HepG2 (cell line): ENCODE data around the gene EDAR. TPM values are rescaled to one million over a fixed set of nuclear protein-coding genes. Genes with fewer than 3 reads are reported as not detected.

Source experiments
- FOXA1 ChIP-seq, 2 experiments: fragments of 450-650 bp in 1 of 2; sonication (generic) in 1 of 2; formaldehyde crosslinking in 1 of 2; IDR thresholded peaks; 2 replicates each; pipeline versions ENCODE4 v1.4.0 to v1.6.1; 2016 to 2020; ENCODE audit warnings: missing genetic modification reagents in 1 of 2
- MIXL1 ChIP-seq: IDR thresholded peaks from 2 replicates; pipeline ENCODE4 v1.6.1; 2016
- MYNN ChIP-seq: sonication (generic); formaldehyde crosslinking; IDR thresholded peaks from 2 replicates; pipeline ENCODE4 v1.4.0; 2020; ENCODE audit warnings: mild to moderate bottlenecking, low read depth, missing genetic modification reagents
- MZF1 ChIP-seq: sonication (generic); formaldehyde crosslinking; IDR thresholded peaks from 2 replicates; pipeline ENCODE4 v1.8.1; 2023; ENCODE audit warnings: mild to moderate bottlenecking, missing genetic modification reagents, borderline replicate concordance
- NCOA2 ChIP-seq: sonication (generic); formaldehyde crosslinking; IDR thresholded peaks from 2 replicates; pipeline ENCODE4 v1.8.0; 2022; ENCODE audit warnings: inconsistent platforms
- NCOA5 ChIP-seq: sonication (generic); formaldehyde crosslinking; IDR thresholded peaks from 2 replicates; pipeline ENCODE4 v1.4.0; 2020; ENCODE audit warnings: missing genetic modification reagents
- NFKB2 ChIP-seq: sonication (generic); formaldehyde crosslinking; IDR thresholded peaks from 2 replicates; pipeline ENCODE4 v1.4.0; 2020; ENCODE audit warnings: missing genetic modification reagents, borderline replicate concordance
- SCMH1 ChIP-seq: sonication (generic); formaldehyde crosslinking; IDR thresholded peaks from 2 replicates; pipeline ENCODE4 v1.9.0; 2021; ENCODE audit warnings: missing genetic modification reagents, mild to moderate bottlenecking, borderline replicate concordance
- SOX13 ChIP-seq, 3 experiments: fragments of 450-650 bp in 1 of 3; sonication (generic) in 1 of 3; formaldehyde crosslinking in 1 of 3; IDR thresholded peaks in 2 of 3; conservative IDR thresholded peaks in 1 of 3; 2 replicates each; pipeline versions ENCODE4 v1.5.0 to v1.6.1; 2016 to 2020; ENCODE audit warnings: antibody characterized with exemption in 1 of 3, mild to moderate bottlenecking in 1 of 3, missing compliant biosample characterization in 1 of 3, missing genetic modification reagents in 1 of 3, moderate library complexity in 1 of 3
- polyA plus RNA-seq, 8 experiments: library from polyadenylated mRNA; depleted of rRNA in 3 of 8; stranded (reverse) in 7 of 8; unstranded in 1 of 8; fragments of >200 nt; fragmentation: Illumina TruSeq in 4 of 8; extraction: Trizol in 4 of 8; gene quantifications; 2 replicates each; pipeline versions ENCODE4 v1.2.1 to v1.2.3, GENCODE V29; 2011 to 2016; ENCODE audit warnings: low read depth in 4 of 8, missing spikeins in 1 of 8, mixed read lengths in 1 of 8; ENCODE audit not compliant: insufficient read depth in 1 of 8
- total RNA-seq, 5 experiments: library from RNA; depleted of rRNA; stranded (reverse); fragments of >200 nt; fragmentation: Illumina TruSeq; extraction: Trizol; gene quantifications; 2 replicates each; pipeline ENCODE4 v1.2.3, GENCODE V29; 2016; ENCODE audit warnings: low read depth in 1 of 5
- TF ChIP-seq, protein P1 (sequence below): sonication (generic); formaldehyde crosslinking; IDR thresholded peaks from 2 replicates; pipeline ENCODE4 v1.4.0; 2020; ENCODE audit warnings: missing genetic modification reagents
- TF ChIP-seq, protein P2 (sequence below), 2 experiments: sonication (generic) in 1 of 2; formaldehyde crosslinking in 1 of 2; IDR thresholded peaks; 2 replicates each; pipeline versions ENCODE4 v1.4.0 to v1.6.1; 2016 to 2020; ENCODE audit warnings: borderline replicate concordance in 1 of 2, low read depth in 1 of 2, mild to moderate bottlenecking in 1 of 2, missing genetic modification reagents in 1 of 2
- TF ChIP-seq, protein P3 (sequence below): IDR thresholded peaks from 2 replicates; pipeline ENCODE4 v1.6.1; 2012; ENCODE audit warnings: low read depth, low read length, improper control_type of control experiment
- TF ChIP-seq, protein P4 (sequence below): sonication (generic); formaldehyde crosslinking; IDR thresholded peaks from 2 replicates; pipeline ENCODE4 v1.5.0; 2020; ENCODE audit warnings: missing genetic modification reagents
- TF ChIP-seq, protein P5 (sequence below): sonication (generic); formaldehyde crosslinking; IDR thresholded peaks from 2 replicates; pipeline ENCODE4 v1.5.0; 2020; ENCODE audit warnings: missing genetic modification reagents

The EDAR gene
- total and polyA plus RNA-seq, 2 of the 13 experiments (the other 11 are each of a cell fraction or from before 2014, with no cell fraction given): not detected

DNA sequence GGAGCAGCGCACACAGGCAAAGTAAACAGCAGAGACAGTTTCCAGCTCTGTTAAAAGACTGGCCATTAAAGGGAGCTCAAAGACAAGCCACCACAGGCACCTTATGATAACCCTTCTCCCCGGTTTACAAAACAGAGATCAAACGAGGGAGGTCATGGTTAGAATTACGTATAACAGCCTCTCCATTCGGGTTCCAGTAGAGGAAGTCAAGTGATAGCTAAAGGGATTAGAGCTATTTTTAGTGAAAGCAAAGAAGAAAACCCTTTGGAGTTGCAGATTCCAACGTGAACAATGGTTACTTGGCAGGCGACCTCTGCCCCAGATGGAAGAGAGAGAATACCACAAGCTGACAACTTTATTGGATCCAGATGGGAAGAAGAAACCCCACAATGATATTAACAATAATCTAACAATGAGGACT, 31.2 kb upstream of the EDAR start (continued):
- no peak for TF ChIP-seq NFKB2 (CRISPR knock-in tag)
- TF ChIP-seq, protein P1, sequence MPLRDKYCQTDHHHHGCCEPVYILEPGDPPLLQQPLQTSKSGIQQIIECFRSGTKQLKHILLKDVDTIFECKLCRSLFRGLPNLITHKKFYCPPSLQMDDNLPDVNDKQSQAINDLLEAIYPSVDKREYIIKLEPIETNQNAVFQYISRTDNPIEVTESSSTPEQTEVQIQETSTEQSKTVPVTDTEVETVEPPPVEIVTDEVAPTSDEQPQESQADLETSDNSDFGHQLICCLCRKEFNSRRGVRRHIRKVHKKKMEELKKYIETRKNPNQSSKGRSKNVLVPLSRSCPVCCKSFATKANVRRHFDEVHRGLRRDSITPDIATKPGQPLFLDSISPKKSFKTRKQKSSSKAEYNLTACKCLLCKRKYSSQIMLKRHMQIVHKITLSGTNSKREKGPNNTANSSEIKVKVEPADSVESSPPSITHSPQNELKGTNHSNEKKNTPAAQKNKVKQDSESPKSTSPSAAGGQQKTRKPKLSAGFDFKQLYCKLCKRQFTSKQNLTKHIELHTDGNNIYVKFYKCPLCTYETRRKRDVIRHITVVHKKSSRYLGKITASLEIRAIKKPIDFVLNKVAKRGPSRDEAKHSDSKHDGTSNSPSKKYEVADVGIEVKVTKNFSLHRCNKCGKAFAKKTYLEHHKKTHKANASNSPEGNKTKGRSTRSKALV (CRISPR knock-in tag): 0 out of 2 replicates have a peak, but pooled peaks have one; percentile 20
- TF ChIP-seq FOXA1 (IDR thresholded peaks at IDR 0.05): no peak
- peak; percentile 78 for TF ChIP-seq FOXA1 (CRISPR knock-in tag; IDR thresholded peaks at IDR 0.05)
- TF ChIP-seq, protein P2, sequence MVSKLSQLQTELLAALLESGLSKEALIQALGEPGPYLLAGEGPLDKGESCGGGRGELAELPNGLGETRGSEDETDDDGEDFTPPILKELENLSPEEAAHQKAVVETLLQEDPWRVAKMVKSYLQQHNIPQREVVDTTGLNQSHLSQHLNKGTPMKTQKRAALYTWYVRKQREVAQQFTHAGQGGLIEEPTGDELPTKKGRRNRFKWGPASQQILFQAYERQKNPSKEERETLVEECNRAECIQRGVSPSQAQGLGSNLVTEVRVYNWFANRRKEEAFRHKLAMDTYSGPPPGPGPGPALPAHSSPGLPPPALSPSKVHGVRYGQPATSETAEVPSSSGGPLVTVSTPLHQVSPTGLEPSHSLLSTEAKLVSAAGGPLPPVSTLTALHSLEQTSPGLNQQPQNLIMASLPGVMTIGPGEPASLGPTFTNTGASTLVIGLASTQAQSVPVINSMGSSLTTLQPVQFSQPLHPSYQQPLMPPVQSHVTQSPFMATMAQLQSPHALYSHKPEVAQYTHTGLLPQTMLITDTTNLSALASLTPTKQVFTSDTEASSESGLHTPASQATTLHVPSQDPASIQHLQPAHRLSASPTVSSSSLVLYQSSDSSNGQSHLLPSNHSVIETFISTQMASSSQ (IDR thresholded peaks at IDR 0.05; ENCODE audit: low read depth): no peak
- TF ChIP-seq, protein P2 (CRISPR knock-in tag; IDR thresholded peaks at IDR 0.05; ENCODE audit: borderline replicate concordance): peak; percentile 80; the same call in 1 of the 2 replicates
- TF ChIP-seq MIXL1: 0 out of 2 replicates have a peak, but pooled peaks have one; percentile 29
- TF ChIP-seq SOX13 (IDR thresholded peaks at IDR 0.05): peak; percentile 70
- peak in 1 of 2 experiments; percentile 96; a peak in 2 of 4 replicates for TF ChIP-seq SOX13 (CRISPR knock-in tag; conservative IDR thresholded peaks at IDR 0.05 in 1 of 2, IDR thresholded peaks at IDR 0.05 in 1 of 2)
- no peak for TF ChIP-seq SCMH1 (CRISPR knock-in tag)
- no peak for TF ChIP-seq MYNN
- TF ChIP-seq NCOA5 (CRISPR knock-in tag): no peak
- TF ChIP-seq, protein P3, sequence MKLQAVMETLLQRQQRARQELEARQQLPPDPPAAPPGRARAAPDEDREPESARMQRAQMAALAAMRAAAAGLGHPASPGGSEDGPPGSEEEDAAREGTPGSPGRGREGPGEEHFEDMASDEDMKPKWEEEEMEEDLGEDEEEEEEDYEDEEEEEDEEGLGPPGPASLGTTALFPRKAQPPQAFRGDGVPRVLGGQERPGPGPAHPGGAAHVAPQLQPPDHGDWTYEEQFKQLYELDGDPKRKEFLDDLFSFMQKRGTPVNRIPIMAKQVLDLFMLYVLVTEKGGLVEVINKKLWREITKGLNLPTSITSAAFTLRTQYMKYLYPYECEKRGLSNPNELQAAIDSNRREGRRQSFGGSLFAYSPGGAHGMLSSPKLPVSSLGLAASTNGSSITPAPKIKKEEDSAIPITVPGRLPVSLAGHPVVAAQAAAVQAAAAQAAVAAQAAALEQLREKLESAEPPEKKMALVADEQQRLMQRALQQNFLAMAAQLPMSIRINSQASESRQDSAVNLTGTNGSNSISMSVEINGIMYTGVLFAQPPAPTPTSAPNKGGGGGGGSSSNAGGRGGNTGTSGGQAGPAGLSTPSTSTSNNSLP: 0 out of 2 replicates have a peak, but pooled peaks have one; percentile 38
- TF ChIP-seq NCOA2 (CRISPR knock-in tag): peak; percentile 85
- no peak for TF ChIP-seq MZF1 (CRISPR knock-in tag)
- TF ChIP-seq, protein P4, sequence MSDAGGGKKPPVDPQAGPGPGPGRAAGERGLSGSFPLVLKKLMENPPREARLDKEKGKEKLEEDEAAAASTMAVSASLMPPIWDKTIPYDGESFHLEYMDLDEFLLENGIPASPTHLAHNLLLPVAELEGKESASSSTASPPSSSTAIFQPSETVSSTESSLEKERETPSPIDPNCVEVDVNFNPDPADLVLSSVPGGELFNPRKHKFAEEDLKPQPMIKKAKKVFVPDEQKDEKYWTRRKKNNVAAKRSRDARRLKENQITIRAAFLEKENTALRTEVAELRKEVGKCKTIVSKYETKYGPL: no peak
- TF ChIP-seq, protein P5, sequence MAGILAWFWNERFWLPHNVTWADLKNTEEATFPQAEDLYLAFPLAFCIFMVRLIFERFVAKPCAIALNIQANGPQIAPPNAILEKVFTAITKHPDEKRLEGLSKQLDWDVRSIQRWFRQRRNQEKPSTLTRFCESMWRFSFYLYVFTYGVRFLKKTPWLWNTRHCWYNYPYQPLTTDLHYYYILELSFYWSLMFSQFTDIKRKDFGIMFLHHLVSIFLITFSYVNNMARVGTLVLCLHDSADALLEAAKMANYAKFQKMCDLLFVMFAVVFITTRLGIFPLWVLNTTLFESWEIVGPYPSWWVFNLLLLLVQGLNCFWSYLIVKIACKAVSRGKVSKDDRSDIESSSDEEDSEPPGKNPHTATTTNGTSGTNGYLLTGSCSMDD (CRISPR knock-in tag): no peak
